Body of pancreas (tissue), 4 donors: ENCODE data around the gene CTTN.

ENCODE experiments used
- CTCF ChIP-seq, 7 experiments: fragments of 450-650 bp in 4 of 7; fragments of 200-600 bp in 3 of 7; sonication (generic) in 3 of 7; IDR thresholded peaks; one replicate each; pipeline ENCODE4 v1.5.1; 2016 to 2019; ENCODE audit warnings: antibody characterized with exemption in 7 of 7
- POLR2A ChIP-seq, 3 donors: fragments of 450-650 bp; IDR thresholded peaks; one replicate each; pipeline ENCODE4 v1.6.1; 2016; ENCODE audit warnings: antibody characterized with exemption in 3 of 3, mild to moderate bottlenecking in 2 of 3

- TF ChIP-seq CTCF (IDR thresholded peaks at IDR 0.05) (no peak), POLR2A (IDR thresholded peaks at IDR 0.05) (no peak)
Measured at GRCh38 chr11:70364178-70364577, 34.2 kb upstream of the CTTN start.
